HepG2 (cell line): ENCODE measurements around the gene CH25H. TPM values are rescaled to one million over a fixed set of nuclear protein-coding genes. Genes with fewer than 3 reads are reported as not detected.

Experiments
- ATAC-seq: fragments of 200-7000 bp; cut with Tn5 transposase; 3 replicates; pipeline ENCODE4 v1.9.1; 2020; ENCODE audit warnings: mild to moderate bottlenecking, moderate library complexity
- BruUV-seq: library from RNA; stranded (reverse); fragments of 400-500 nt; replicated peaks from 2 replicates; lab custom pipeline; 2021; lab: Mats Ljungman, UMichigan
- CTCF ChIA-PET: fragments of 300-600 bp; formaldehyde crosslinking; extraction: SDS; loops from one replicate; lab custom pipeline; 2021; ENCODE audit warnings: low total read pairs, inconsistent platforms, low intra/inter-chr PET ratio; lab: Yijun Ruan, JAX
- POLR2A ChIA-PET: fragments of 350-600 bp; sonication (Branson Sonifier 250); formaldehyde crosslinking; loops from one replicate; lab custom pipeline; 2020; ENCODE audit warnings: antibody characterized with exemption, inconsistent platforms; lab: Yijun Ruan, JAX
- DNase-seq: peaks from one replicate; pipeline ENCODE4 v3.0.0-alpha.2; 2015; ENCODE audit warnings: low spot score
- FAIRE-seq: peaks from 3 replicates; lab custom pipeline; 2011; peaks lifted over from hg19 to GRCh38; lab: Jason Lieb, UNC
- H2AFZ ChIP-seq: one replicate; pipeline ENCODE4 v1.6.1; 2011; ENCODE audit warnings: low read length, inconsistent platforms
- H3K27ac ChIP-seq: fragments of 300-600 bp; 3 replicates; pipeline ENCODE4 v1.8.0; 2011; ENCODE audit warnings: mixed run types, mild to moderate bottlenecking, mixed read lengths, low read length, inconsistent platforms; ENCODE audit not compliant: insufficient read depth; ENCODE audit errors: extremely low read length
- H3K27me3 ChIP-seq, 2 experiments: fragments of 200-600 bp in 1 of 2; 2 replicates in 1 of 2; 3 replicates in 1 of 2; pipeline versions ENCODE4 v1.6.0 to v1.8.0; 2011; ENCODE audit warnings: low read length in 2 of 2, mild to moderate bottlenecking in 2 of 2, moderate library complexity in 2 of 2, inconsistent platforms in 1 of 2; ENCODE audit not compliant: insufficient read depth in 2 of 2, control insufficient read depth in 1 of 2
- H3K36me3 ChIP-seq, 2 experiments: fragments of 200-600 bp in 1 of 2; replicated peaks in 1 of 2; 2 replicates in 1 of 2; 3 replicates in 1 of 2; pipeline versions ENCODE4 v1.5.1 to v1.8.0; 2011; ENCODE audit warnings: low read length in 2 of 2, inconsistent platforms in 1 of 2; ENCODE audit not compliant: insufficient read depth in 2 of 2, control insufficient read depth in 1 of 2
- H3K4me1 ChIP-seq: 2 replicates; pipeline ENCODE4 v1.5.1; 2012; ENCODE audit warnings: low read length, inconsistent platforms; ENCODE audit not compliant: insufficient read depth
- H3K4me2 ChIP-seq: 2 replicates; pipeline ENCODE4 v1.6.0; 2011; ENCODE audit warnings: low read depth, low read length, inconsistent platforms
- H3K4me3 ChIP-seq, 3 experiments: fragments of 200-600 bp in 1 of 3; sonication (generic), shearing (Covaris generic) in 1 of 3; replicated peaks in 1 of 3; 2 replicates each; pipeline ENCODE4 v1.5.1; 2011 to 2016; ENCODE audit warnings: low read length in 3 of 3, inconsistent platforms in 2 of 3, low read depth in 2 of 3, mild to moderate bottlenecking in 2 of 3, control low read depth in 1 of 3, mixed read lengths in 1 of 3; ENCODE audit not compliant: insufficient read depth in 1 of 3
- H3K79me2 ChIP-seq: one replicate; pipeline ENCODE4 v1.6.1; 2011; ENCODE audit warnings: low read length, inconsistent platforms; ENCODE audit not compliant: insufficient read depth
- H3K9ac ChIP-seq: 2 replicates; pipeline ENCODE4 v1.6.0; 2011; ENCODE audit warnings: mild to moderate bottlenecking, low read depth, low read length, inconsistent platforms; ENCODE audit not compliant: insufficient read depth
- H3K9me3 ChIP-seq: 2 replicates; pipeline ENCODE4 v1.5.1; 2012; ENCODE audit warnings: mild to moderate bottlenecking, low read length
- H4K20me1 ChIP-seq: 2 replicates; pipeline ENCODE4 v1.6.0; 2011; ENCODE audit warnings: inconsistent platforms, mild to moderate bottlenecking, low read length, moderate library complexity; ENCODE audit not compliant: insufficient read depth
- HES4 ChIP-seq: sonication (generic); formaldehyde crosslinking; IDR thresholded peaks from 2 replicates; pipeline ENCODE4 v1.9.0; 2021; ENCODE audit warnings: mild to moderate bottlenecking, missing genetic modification reagents, borderline replicate concordance
- HOXA7 ChIP-seq: sonication (generic); formaldehyde crosslinking; IDR thresholded peaks from 2 replicates; pipeline ENCODE4 v1.8.1; 2022; ENCODE audit warnings: mild to moderate bottlenecking, missing genetic modification reagents, moderate library complexity
- IKZF1 ChIP-seq: fragments of 450-650 bp; IDR thresholded peaks from 2 replicates; pipeline ENCODE4 v1.7.1; 2016
- JDP2 ChIP-seq: sonication (generic); formaldehyde crosslinking; IDR thresholded peaks from 2 replicates; pipeline ENCODE4 v1.8.1; 2022; ENCODE audit warnings: missing genetic modification reagents, borderline replicate concordance
- MBNL3 ChIP-seq: fragments of 250-450 bp; sonication (Bioruptor Pico); conservative IDR thresholded peaks from 2 replicates; pipeline ENCODE4 v1.8.0; 2022; ENCODE audit warnings: mild to moderate bottlenecking, inconsistent platforms
- MYNN ChIP-seq: sonication (generic); formaldehyde crosslinking; IDR thresholded peaks from 2 replicates; pipeline ENCODE4 v1.4.0; 2020; ENCODE audit warnings: mild to moderate bottlenecking, low read depth, missing genetic modification reagents
- ONECUT2 ChIP-seq: sonication (generic); formaldehyde crosslinking; IDR thresholded peaks from 2 replicates; pipeline ENCODE4 v1.4.0; 2020; ENCODE audit warnings: missing genetic modification reagents
- PRDM4 ChIP-seq: sonication (generic); formaldehyde crosslinking; IDR thresholded peaks from 2 replicates; pipeline ENCODE4 v1.9.0; 2021; ENCODE audit warnings: missing genetic modification reagents, borderline replicate concordance
- RFXAP ChIP-seq: sonication (generic); formaldehyde crosslinking; IDR thresholded peaks from 2 replicates; pipeline ENCODE4 v1.4.0; 2020; ENCODE audit warnings: missing genetic modification reagents, borderline replicate concordance
- SP140L ChIP-seq: sonication (generic); formaldehyde crosslinking; IDR thresholded peaks from 2 replicates; pipeline ENCODE4 v1.4.0; 2020; ENCODE audit warnings: missing genetic modification reagents, borderline replicate concordance
- TAF1 ChIP-seq: sonication (generic); formaldehyde crosslinking; IDR thresholded peaks from 2 replicates; pipeline ENCODE4 v1.4.0; 2020; ENCODE audit warnings: missing genetic modification reagents
- ZFP36L2 ChIP-seq: sonication (generic); formaldehyde crosslinking; IDR thresholded peaks from 2 replicates; pipeline ENCODE4 v1.4.0; 2020; ENCODE audit warnings: missing genetic modification reagents
- ZFYVE20 ChIP-seq: sonication (generic); formaldehyde crosslinking; IDR thresholded peaks from 2 replicates; pipeline ENCODE4 v1.8.0; 2023; ENCODE audit warnings: low read depth, mild to moderate bottlenecking, moderate library complexity, missing genetic modification reagents, borderline replicate concordance
- ZNF224 ChIP-seq: sonication (generic); formaldehyde crosslinking; IDR thresholded peaks from 2 replicates; pipeline ENCODE4 v1.5.0; 2020; ENCODE audit warnings: mild to moderate bottlenecking, missing genetic modification reagents
- ZNF567 ChIP-seq: sonication (generic); formaldehyde crosslinking; IDR thresholded peaks from 2 replicates; pipeline ENCODE4 v1.8.1; 2023; ENCODE audit warnings: mild to moderate bottlenecking, missing genetic modification reagents, borderline replicate concordance
- ZNF598 ChIP-seq: sonication (generic); formaldehyde crosslinking; IDR thresholded peaks from 2 replicates; pipeline ENCODE4 v1.5.1; 2020; ENCODE audit warnings: mild to moderate bottlenecking, missing genetic modification reagents, borderline replicate concordance
- ZNF768 ChIP-seq: sonication (generic); formaldehyde crosslinking; IDR thresholded peaks from 2 replicates; pipeline ENCODE4 v1.4.0; 2020; ENCODE audit warnings: missing genetic modification reagents
- WGBS: methylation state at CpG from one replicate; pipeline ENCODE4 v1.1.6; 2017; ENCODE audit warnings: low lambda C conversion rate; 5-methylcytosine and 5-hydroxymethylcytosine counted together
- in situ Hi-C: cut with HindIII; loops from 2 replicates; pipeline ENCODE4 v1.10.0; 2017; ENCODE audit warnings: low pct_unique_long_range_greater_than_20kb; ENCODE audit not compliant: extremely low pct_ligation_motif_present
- intact Hi-C: fragments of 100-400 bp; cut with micrococcal nuclease; formaldehyde crosslinking; loops from one replicate; pipeline ENCODE4 v1.10.0; 2022; ENCODE audit not compliant: unreplicated experiment
- polyA plus RNA-seq, 8 experiments: library from polyadenylated mRNA; depleted of rRNA in 3 of 8; stranded (reverse) in 7 of 8; unstranded in 1 of 8; fragments of >200 nt; fragmentation: Illumina TruSeq in 4 of 8; extraction: Trizol in 4 of 8; gene quantifications; 2 replicates each; pipeline versions ENCODE4 v1.2.1 to v1.2.3, GENCODE V29; 2011 to 2016; ENCODE audit warnings: low read depth in 4 of 8, missing spikeins in 1 of 8, mixed read lengths in 1 of 8; ENCODE audit not compliant: insufficient read depth in 1 of 8
- total RNA-seq, 5 experiments: library from RNA; depleted of rRNA; stranded (reverse); fragments of >200 nt; fragmentation: Illumina TruSeq; extraction: Trizol; gene quantifications; 2 replicates each; pipeline ENCODE4 v1.2.3, GENCODE V29; 2016; ENCODE audit warnings: low read depth in 1 of 5
- TF ChIP-seq, protein P1 (sequence below): sonication (generic); formaldehyde crosslinking; IDR thresholded peaks from 2 replicates; pipeline ENCODE4 v1.5.0; 2020; ENCODE audit warnings: missing genetic modification reagents
- TF ChIP-seq, protein P2 (sequence below): sonication (generic); formaldehyde crosslinking; IDR thresholded peaks from 2 replicates; pipeline ENCODE4 v1.8.1; 2023; ENCODE audit warnings: missing genetic modification reagents, mild to moderate bottlenecking, borderline replicate concordance

CH25H gene
- total and polyA plus RNA-seq, 2 of the 13 experiments (the other 11 are each of a cell fraction or from before 2014, with no cell fraction given): not detected

DNA sequence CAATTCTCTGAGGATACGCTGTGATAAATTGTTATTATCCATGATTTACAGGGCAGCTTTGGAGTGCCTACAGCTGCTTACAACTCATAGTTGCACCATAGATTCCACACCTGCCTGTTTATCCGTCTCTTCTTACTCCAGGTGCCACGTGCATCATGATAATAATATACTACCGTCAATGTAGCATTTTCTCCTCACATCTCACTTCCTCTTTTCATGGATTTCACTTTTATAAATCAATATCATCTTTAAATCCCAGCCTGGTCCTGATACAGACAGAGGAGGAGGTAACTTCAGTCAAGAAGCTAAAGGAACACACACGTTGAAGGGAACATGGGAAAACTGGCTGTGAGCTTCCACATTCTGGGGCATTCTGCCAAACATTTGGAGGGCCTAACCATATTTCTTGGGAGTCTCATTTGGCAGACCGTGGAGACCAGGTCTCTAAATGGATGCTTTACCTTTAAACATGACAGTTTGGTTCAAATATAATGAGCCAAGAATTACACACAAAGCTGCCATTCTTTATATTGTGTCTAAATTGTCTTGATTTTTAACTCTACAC is 2.4 kb downstream of the CH25H start:
- intact Hi-C loops (no loop called here), in situ Hi-C loops (loop anchor here (5.0 to 25.0 kb wide), 3 partner anchors 172 to 367 kb away; no protein-coding TSS in a partner anchor)
- ATAC-seq (no peak), DNase-seq (no peak), FAIRE-seq (no peak)
- Histone ChIP-seq H3K79me2 (no peaks in the 10 kb centered on the region), H4K20me1 (no peaks in the 10 kb centered on the region), H3K4me1 (peaks cover 22% of the 10 kb centered on the region), H3K9ac (no peak overlapping the region), H3K27ac (no peak overlapping the region), H3K9me3 (no peaks in the 10 kb centered on the region), H3K4me3 (no peak overlapping the region), H3K27me3 (peaks cover 15 to 56% of the 10 kb centered on the region in 2 experiments), H3K4me2 (no peak overlapping the region), H3K36me3 (no peaks in the 10 kb centered on the region), H2AFZ (no peak overlapping the region)
- no TSS peak for BruUV-seq
- WGBS: 1% methylated on average over 6 of the region's 6 CpGs
- TF ChIP-seq, protein P1, sequence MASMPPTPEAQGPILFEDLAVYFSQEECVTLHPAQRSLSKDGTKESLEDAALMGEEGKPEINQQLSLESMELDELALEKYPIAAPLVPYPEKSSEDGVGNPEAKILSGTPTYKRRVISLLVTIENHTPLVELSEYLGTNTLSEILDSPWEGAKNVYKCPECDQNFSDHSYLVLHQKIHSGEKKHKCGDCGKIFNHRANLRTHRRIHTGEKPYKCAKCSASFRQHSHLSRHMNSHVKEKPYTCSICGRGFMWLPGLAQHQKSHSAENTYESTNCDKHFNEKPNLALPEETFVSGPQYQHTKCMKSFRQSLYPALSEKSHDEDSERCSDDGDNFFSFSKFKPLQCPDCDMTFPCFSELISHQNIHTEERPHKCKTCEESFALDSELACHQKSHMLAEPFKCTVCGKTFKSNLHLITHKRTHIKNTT (CRISPR knock-in tag): no peak
- TF ChIP-seq JDP2 (CRISPR knock-in tag): no peak
- TF ChIP-seq, protein P2, sequence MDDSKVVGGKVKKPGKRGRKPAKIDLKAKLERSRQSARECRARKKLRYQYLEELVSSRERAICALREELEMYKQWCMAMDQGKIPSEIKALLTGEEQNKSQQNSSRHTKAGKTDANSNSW (CRISPR knock-in tag): no peak
- TF ChIP-seq RFXAP: no peak
- no peak for TF ChIP-seq ZNF768 (CRISPR knock-in tag)
- TF ChIP-seq TAF1: no peak
- no peak for TF ChIP-seq PRDM4 (CRISPR knock-in tag)
- TF ChIP-seq MBNL3 (CRISPR knock-in tag): no peak
- no peak for TF ChIP-seq IKZF1
- TF ChIP-seq ZNF567 (CRISPR knock-in tag): no peak
- TF ChIP-seq ZFYVE20 (CRISPR knock-in tag): no peak
- TF ChIP-seq ZNF598 (CRISPR knock-in tag): no peak
- no peak for TF ChIP-seq ONECUT2 (CRISPR knock-in tag)
- TF ChIP-seq ZFP36L2 (CRISPR knock-in tag): no peak
- TF ChIP-seq ZNF224: no peak
- TF ChIP-seq MYNN (CRISPR knock-in tag): no peak
- no peak for TF ChIP-seq SP140L
- no peak for TF ChIP-seq HOXA7
- no peak for TF ChIP-seq HES4 (CRISPR knock-in tag)
- POLR2A ChIA-PET: no interaction called here
- CTCF ChIA-PET: no interaction called here
